Endothelial cell (in vitro differentiated cells): ENCODE data around the gene OR4C45. TPM values are rescaled to one million over a fixed set of nuclear protein-coding genes. Genes with fewer than 3 reads are reported as not detected.
A peak's percentile ranks its signal among the peaks of the same experiment; 100 is the strongest.
"Not testable (repeated sequence)": the region's sequence is repeated elsewhere in the genome, so short reads cannot be mapped to it uniquely, and the experiment has no call there.

Source experiments
- DNase-seq: peaks from one replicate; pipeline ENCODE4 v3.0.0; 2021; ENCODE audit warnings: low spot score
- H3K27ac Mint-ChIP-seq: one replicate; pipeline ENCODE4 v1.8.0; 2021; ENCODE audit warnings: mixed read lengths, inconsistent platforms; ENCODE audit not compliant: unreplicated experiment
- H3K27me3 Mint-ChIP-seq: one replicate; pipeline ENCODE4 v1.8.0; 2021; ENCODE audit warnings: mild to moderate bottlenecking, moderate library complexity, mixed read lengths, inconsistent platforms; ENCODE audit not compliant: unreplicated experiment
- H3K36me3 Mint-ChIP-seq: one replicate; pipeline ENCODE4 v1.8.0; 2021; ENCODE audit warnings: mild to moderate bottlenecking, low read depth, mixed read lengths, inconsistent platforms; ENCODE audit not compliant: unreplicated experiment
- H3K4me1 Mint-ChIP-seq: one replicate; pipeline ENCODE4 v1.8.0; 2021; ENCODE audit warnings: mild to moderate bottlenecking, mixed read lengths, inconsistent platforms; ENCODE audit not compliant: unreplicated experiment
- H3K4me3 Mint-ChIP-seq: one replicate; pipeline ENCODE4 v1.8.0; 2021; ENCODE audit warnings: mild to moderate bottlenecking, mixed read lengths, inconsistent platforms; ENCODE audit not compliant: unreplicated experiment
- H3K9me3 Mint-ChIP-seq: one replicate; pipeline ENCODE4 v1.8.0; 2021; ENCODE audit warnings: mixed read lengths, inconsistent platforms; ENCODE audit not compliant: unreplicated experiment
- CTCF ChIP-seq: fragments of 200-600 bp; sonication (generic); IDR thresholded peaks from one replicate; pipeline ENCODE4 v1.5.0; 2021; ENCODE audit warnings: antibody characterized with exemption; ENCODE audit not compliant: unreplicated experiment
- total RNA-seq: library from RNA; stranded (reverse); fragmentation: NEBNext Ultra II Directional; extraction: Animal tissue kit (Norgen Biotek cat#: 25700); gene quantifications from one replicate; pipeline ENCODE4 v1.2.1, GENCODE V29; 2021; ENCODE audit not compliant: unreplicated experiment

The OR4C45 gene
- total RNA-seq, 1 donor from 2014 or later, result not detected

GRCh38 chr11:50073113-50074105, 40.7 kb downstream of the OR4C45 start:
- no peak for TF ChIP-seq CTCF
- Mint-ChIP-seq H3K27me3 (peaks cover 60% of the 10 kb centered on the region), H3K4me3 (no peak overlapping the region), H3K9me3 (peaks cover 81% of the 10 kb centered on the region), H3K36me3 (peaks cover 60% of the 10 kb centered on the region), H3K27ac (no peak overlapping the region), H3K4me1 (no peaks in the 10 kb centered on the region)
- DNase-seq, result no peak

GRCh38 chr11:50074161-50074560, 41.5 kb downstream of the OR4C45 start:
- Mint-ChIP-seq H3K27ac (no peak overlapping the region), H3K4me3 (no peak overlapping the region), H3K9me3 (peaks cover 83% of the 10 kb centered on the region), H3K36me3 (peaks cover 60% of the 10 kb centered on the region), H3K27me3 (peaks cover 61% of the 10 kb centered on the region), H3K4me1 (no peaks in the 10 kb centered on the region)
- no peak for TF ChIP-seq CTCF
- DNase-seq, result no peak

- no peak for DNase-seq
- Mint-ChIP-seq H3K4me1 (no peaks in the 10 kb centered on the region), H3K4me3 (no peak overlapping the region), H3K27ac (no peak overlapping the region), H3K9me3 (peaks cover 81% of the 10 kb centered on the region), H3K36me3 (peaks cover 51% of the 10 kb centered on the region), H3K27me3 (peaks cover 57% of the 10 kb centered on the region)
- TF ChIP-seq CTCF, result no peak
Observed at GRCh38 chr11:50075856-50076255, 43.2 kb downstream of the OR4C45 start.

- Mint-ChIP-seq H3K4me3 (peak overlapping the region; percentile 5), H3K36me3 (peaks cover 34% of the 10 kb centered on the region), H3K9me3 (peaks cover 69% of the 10 kb centered on the region), H3K27me3 (peaks cover 45% of the 10 kb centered on the region), H3K27ac (no peak overlapping the region), H3K4me1 (no peaks in the 10 kb centered on the region)
- no peak for DNase-seq
- no peak for TF ChIP-seq CTCF
Observed at GRCh38 chr11:50077526-50077925, 44.9 kb downstream of the OR4C45 start.

- Mint-ChIP-seq H3K4me1 (no peaks in the 10 kb centered on the region), H3K27me3 (peaks cover 46% of the 10 kb centered on the region), H3K9me3 (peaks cover 68% of the 10 kb centered on the region), H3K27ac (no peak overlapping the region), H3K4me3 (peak overlapping the region; percentile 5), H3K36me3 (peaks cover 34% of the 10 kb centered on the region)
- no peak for TF ChIP-seq CTCF
- no peak for DNase-seq
Observed at GRCh38 chr11:50078001-50078400, 45.3 kb downstream of the OR4C45 start.

- Mint-ChIP-seq H3K27me3 (peaks cover 42% of the 10 kb centered on the region), H3K36me3 (peaks cover 33% of the 10 kb centered on the region), H3K9me3 (peaks cover 68% of the 10 kb centered on the region)
- H3K4me1 Mint-ChIP-seq, H3K27ac Mint-ChIP-seq, H3K4me3 Mint-ChIP-seq, DNase-seq: not testable (repeated sequence)
Observed at GRCh38 chr11:50078946-50079345, 46.3 kb downstream of the OR4C45 start.
